ENCODE measurements around the gene MYO3B. TPM values are rescaled to one million over a fixed set of nuclear protein-coding genes. Genes with fewer than 3 reads are reported as not detected.

Gene MYO3B
- total RNA-seq, 1 donor from 2014 or later, result not detected

GRCh38 chr2:170247333-170247732, 69.4 kb downstream of the MYO3B start:
- H3K4me1 Mint-ChIP-seq (ENCODE audit: low read depth), result peaks cover 8% of the 10 kb centered on the region
- H3K9me3 Mint-ChIP-seq (ENCODE audit: low read depth), result no peaks in the 10 kb centered on the region
- no peak overlapping the region for H3K27ac Mint-ChIP-seq (ENCODE audit: unreplicated experiment)
- no peak overlapping the region for H3K4me3 Mint-ChIP-seq (ENCODE audit: unreplicated experiment)
- TF ChIP-seq CTCF (IDR thresholded peaks at IDR 0.05), result no peak
- no peak for DNase-seq (ENCODE audit: low spot score)
- peaks cover 14% of the 10 kb centered on the region for H3K27me3 Mint-ChIP-seq (ENCODE audit: low read depth)
- H3K36me3 Mint-ChIP-seq (ENCODE audit: low read depth), result no peaks in the 10 kb centered on the region

- DNase-seq (ENCODE audit: low spot score), result no peak
- H3K4me1 Mint-ChIP-seq (ENCODE audit: low read depth), result peaks cover 8% of the 10 kb centered on the region
- peaks cover 14% of the 10 kb centered on the region for H3K27me3 Mint-ChIP-seq (ENCODE audit: low read depth)
- H3K9me3 Mint-ChIP-seq (ENCODE audit: low read depth), result no peaks in the 10 kb centered on the region
- no peak for TF ChIP-seq CTCF (IDR thresholded peaks at IDR 0.05)
- H3K27ac Mint-ChIP-seq (ENCODE audit: unreplicated experiment), result no peak overlapping the region
- no peaks in the 10 kb centered on the region for H3K36me3 Mint-ChIP-seq (ENCODE audit: low read depth)
- H3K4me3 Mint-ChIP-seq (ENCODE audit: unreplicated experiment), result no peak overlapping the region
These were observed 70.0 kb downstream of the MYO3B start for GRCh38 chr2:170247882-170248393.

GRCh38 chr2:170248574-170249393, 70.8 kb downstream of the MYO3B start:
- peaks cover 17% of the 10 kb centered on the region for H3K27me3 Mint-ChIP-seq (ENCODE audit: low read depth)
- no peaks in the 10 kb centered on the region for H3K9me3 Mint-ChIP-seq (ENCODE audit: low read depth)
- peaks cover under 1% of the 10 kb centered on the region for H3K4me1 Mint-ChIP-seq (ENCODE audit: low read depth)
- H3K27ac Mint-ChIP-seq (ENCODE audit: unreplicated experiment), result no peak overlapping the region
- DNase-seq (ENCODE audit: low spot score), result no peak
- H3K36me3 Mint-ChIP-seq (ENCODE audit: low read depth), result no peaks in the 10 kb centered on the region
- H3K4me3 Mint-ChIP-seq (ENCODE audit: unreplicated experiment), result no peak overlapping the region
- no peak for TF ChIP-seq CTCF (IDR thresholded peaks at IDR 0.05)

- no peak for DNase-seq (ENCODE audit: low spot score)
- Mint-ChIP-seq H3K27me3 (ENCODE audit: low read depth) (peaks cover 17% of the 10 kb centered on the region), H3K9me3 (ENCODE audit: low read depth) (no peaks in the 10 kb centered on the region), H3K27ac (ENCODE audit: unreplicated experiment) (no peak overlapping the region), H3K4me1 (ENCODE audit: low read depth) (no peaks in the 10 kb centered on the region), H3K36me3 (ENCODE audit: low read depth) (no peaks in the 10 kb centered on the region), H3K4me3 (ENCODE audit: unreplicated experiment) (no peak overlapping the region)
- TF ChIP-seq CTCF (IDR thresholded peaks at IDR 0.05), result no peak
These were observed 71.8 kb downstream of the MYO3B start for GRCh38 chr2:170249761-170250160.

GRCh38 chr2:170250584-170250983, 72.6 kb downstream of the MYO3B start:
- Mint-ChIP-seq H3K36me3 (ENCODE audit: low read depth) (no peaks in the 10 kb centered on the region), H3K4me3 (ENCODE audit: unreplicated experiment) (no peak overlapping the region), H3K9me3 (ENCODE audit: low read depth) (no peaks in the 10 kb centered on the region), H3K27me3 (ENCODE audit: low read depth) (peaks cover 15% of the 10 kb centered on the region), H3K4me1 (ENCODE audit: low read depth) (peaks cover under 1% of the 10 kb centered on the region), H3K27ac (ENCODE audit: unreplicated experiment) (no peak overlapping the region)
- no peak for DNase-seq (ENCODE audit: low spot score)
- no peak for TF ChIP-seq CTCF (IDR thresholded peaks at IDR 0.05)

Data from chondrocyte (in vitro differentiated cells).